Measurements from ENCODE around the gene ARPC1A. TPM values are rescaled to one million over a fixed set of nuclear protein-coding genes. Genes with fewer than 3 reads are reported as not detected.

The ARPC1A gene
- total RNA-seq, 1 donor: 132 TPM

GRCh38 chr7:99311702-99312101 is 14.0 kb upstream of the ARPC1A start:
- H3K4me3 ChIP-seq (ENCODE audit: insufficient read depth, low read length): no peak overlapping the region
- H3K4me1 ChIP-seq (ENCODE audit: insufficient read depth, low read length): peaks cover 4% of the 10 kb centered on the region
- no peak overlapping the region for H3K27ac ChIP-seq (ENCODE audit: low read depth, low read length)
- H3K79me2 ChIP-seq (ENCODE audit: insufficient read depth, low read length): no peaks in the 10 kb centered on the region
- no peak overlapping the region for H3K4me2 ChIP-seq (ENCODE audit: insufficient read depth, low read length)
- DNase-seq (ENCODE audit: insufficient read length, low spot score, missing footprints): no peak
- no peak for TF ChIP-seq CTCF (IDR thresholded peaks at IDR 0.05; ENCODE audit: extremely low read depth, low read depth, low read length)
- no peaks in the 10 kb centered on the region for H3K27me3 ChIP-seq (ENCODE audit: insufficient read depth, low read length)
- no peaks in the 10 kb centered on the region for H3K9me3 ChIP-seq (ENCODE audit: low read depth, low read length)
- no peak overlapping the region for H2AFZ ChIP-seq (ENCODE audit: low read length)
- H3K36me3 ChIP-seq (ENCODE audit: insufficient read depth, low read length): no peaks in the 10 kb centered on the region
- no peaks in the 10 kb centered on the region for H4K20me1 ChIP-seq (ENCODE audit: insufficient read depth, low read length)

GRCh38 chr7:99312316-99313203 is 13.1 kb upstream of the ARPC1A start:
- no peak overlapping the region for H3K4me3 ChIP-seq (ENCODE audit: insufficient read depth, low read length)
- no peaks in the 10 kb centered on the region for H3K9me3 ChIP-seq (ENCODE audit: low read depth, low read length)
- H3K79me2 ChIP-seq (ENCODE audit: insufficient read depth, low read length): no peaks in the 10 kb centered on the region
- no peaks in the 10 kb centered on the region for H3K27me3 ChIP-seq (ENCODE audit: insufficient read depth, low read length)
- H3K4me2 ChIP-seq (ENCODE audit: insufficient read depth, low read length): peak overlapping the region; percentile 49
- H3K4me1 ChIP-seq (ENCODE audit: insufficient read depth, low read length): peaks cover 4% of the 10 kb centered on the region
- DNase-seq (ENCODE audit: insufficient read length, low spot score, missing footprints): peak; percentile 93
- H3K36me3 ChIP-seq (ENCODE audit: insufficient read depth, low read length): no peaks in the 10 kb centered on the region
- TF ChIP-seq CTCF (IDR thresholded peaks at IDR 0.05; ENCODE audit: extremely low read depth, low read depth, low read length): peak; percentile 89
- peak overlapping the region; percentile 40 for H2AFZ ChIP-seq (ENCODE audit: low read length)
- no peaks in the 10 kb centered on the region for H4K20me1 ChIP-seq (ENCODE audit: insufficient read depth, low read length)
- H3K27ac ChIP-seq (ENCODE audit: low read depth, low read length): no peak overlapping the region

GRCh38 chr7:99313204-99313573 is 12.5 kb upstream of the ARPC1A start:
- H3K36me3 ChIP-seq (ENCODE audit: insufficient read depth, low read length): no peaks in the 10 kb centered on the region
- H4K20me1 ChIP-seq (ENCODE audit: insufficient read depth, low read length): no peaks in the 10 kb centered on the region
- peak overlapping the region; percentile 49 for H3K4me2 ChIP-seq (ENCODE audit: insufficient read depth, low read length)
- H3K27me3 ChIP-seq (ENCODE audit: insufficient read depth, low read length): no peaks in the 10 kb centered on the region
- no peak overlapping the region for H2AFZ ChIP-seq (ENCODE audit: low read length)
- H3K79me2 ChIP-seq (ENCODE audit: insufficient read depth, low read length): no peaks in the 10 kb centered on the region
- no peak overlapping the region for H3K4me3 ChIP-seq (ENCODE audit: insufficient read depth, low read length)
- H3K4me1 ChIP-seq (ENCODE audit: insufficient read depth, low read length): peaks cover 4% of the 10 kb centered on the region
- no peak for TF ChIP-seq CTCF (IDR thresholded peaks at IDR 0.05; ENCODE audit: extremely low read depth, low read depth, low read length)
- no peak for DNase-seq (ENCODE audit: insufficient read length, low spot score, missing footprints)
- no peaks in the 10 kb centered on the region for H3K9me3 ChIP-seq (ENCODE audit: low read depth, low read length)
- no peak overlapping the region for H3K27ac ChIP-seq (ENCODE audit: low read depth, low read length)

GRCh38 chr7:99314504-99314903 is 11.2 kb upstream of the ARPC1A start:
- H3K27ac ChIP-seq (ENCODE audit: low read depth, low read length): no peak overlapping the region
- H3K9me3 ChIP-seq (ENCODE audit: low read depth, low read length): no peaks in the 10 kb centered on the region
- H3K79me2 ChIP-seq (ENCODE audit: insufficient read depth, low read length): no peaks in the 10 kb centered on the region
- H3K4me3 ChIP-seq (ENCODE audit: insufficient read depth, low read length): no peak overlapping the region
- no peaks in the 10 kb centered on the region for H3K36me3 ChIP-seq (ENCODE audit: insufficient read depth, low read length)
- DNase-seq (ENCODE audit: insufficient read length, low spot score, missing footprints): no peak
- no peaks in the 10 kb centered on the region for H4K20me1 ChIP-seq (ENCODE audit: insufficient read depth, low read length)
- H3K4me1 ChIP-seq (ENCODE audit: insufficient read depth, low read length): peaks cover 4% of the 10 kb centered on the region
- H2AFZ ChIP-seq (ENCODE audit: low read length): no peak overlapping the region
- no peak overlapping the region for H3K4me2 ChIP-seq (ENCODE audit: insufficient read depth, low read length)
- no peaks in the 10 kb centered on the region for H3K27me3 ChIP-seq (ENCODE audit: insufficient read depth, low read length)
- no peak for TF ChIP-seq CTCF (IDR thresholded peaks at IDR 0.05; ENCODE audit: extremely low read depth, low read depth, low read length)
